ENCODE results near the gene DBP.
"Not testable (repeated sequence)": the region's sequence is repeated elsewhere in the genome, so short reads cannot be mapped to it uniquely, and the experiment has no call there.

DBP gene

DNA sequence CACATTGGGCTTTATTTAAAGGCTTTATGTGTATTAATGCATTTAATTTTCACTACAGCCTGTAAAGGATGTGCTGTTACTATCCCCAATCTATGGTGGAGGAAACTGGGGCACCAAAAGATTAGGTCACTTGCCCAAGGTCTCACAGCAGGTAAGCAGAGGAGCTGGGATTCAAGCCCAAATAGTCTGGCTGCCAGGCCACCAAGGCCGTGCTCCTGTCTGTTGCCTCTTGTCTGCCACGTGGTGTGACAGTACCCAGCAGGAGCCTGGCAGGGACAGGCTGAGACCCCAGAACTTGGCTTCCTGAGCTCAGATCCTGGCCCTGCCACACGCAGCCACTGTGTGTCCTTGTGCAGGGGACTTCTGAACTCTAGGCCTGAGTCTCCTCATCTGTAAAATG lies 31.2 kb upstream of the DBP start:
- no peak for DNase-seq (ENCODE audit: low spot score)

DNA sequence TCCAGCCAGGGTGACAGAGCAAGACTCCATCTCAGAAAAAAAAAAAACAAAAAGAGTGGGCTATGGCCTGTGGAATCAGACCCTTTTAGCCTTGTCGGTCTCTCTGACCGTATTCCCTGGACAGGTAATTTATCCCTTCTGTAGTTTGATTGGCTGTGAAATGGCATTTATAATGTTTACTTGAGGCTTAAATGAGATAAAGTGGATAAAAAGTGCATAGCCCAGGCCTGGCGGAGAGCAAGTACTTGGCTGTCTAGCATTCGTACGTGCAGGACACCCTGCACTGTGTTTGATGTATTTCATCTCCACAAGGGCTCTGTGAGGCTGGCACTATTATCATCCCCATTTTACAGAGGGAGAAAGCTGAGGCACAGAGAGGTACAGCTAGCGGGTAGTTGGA lies 28.6 kb upstream of the DBP start:
- no peak for DNase-seq (ENCODE audit: low spot score)

DNA sequence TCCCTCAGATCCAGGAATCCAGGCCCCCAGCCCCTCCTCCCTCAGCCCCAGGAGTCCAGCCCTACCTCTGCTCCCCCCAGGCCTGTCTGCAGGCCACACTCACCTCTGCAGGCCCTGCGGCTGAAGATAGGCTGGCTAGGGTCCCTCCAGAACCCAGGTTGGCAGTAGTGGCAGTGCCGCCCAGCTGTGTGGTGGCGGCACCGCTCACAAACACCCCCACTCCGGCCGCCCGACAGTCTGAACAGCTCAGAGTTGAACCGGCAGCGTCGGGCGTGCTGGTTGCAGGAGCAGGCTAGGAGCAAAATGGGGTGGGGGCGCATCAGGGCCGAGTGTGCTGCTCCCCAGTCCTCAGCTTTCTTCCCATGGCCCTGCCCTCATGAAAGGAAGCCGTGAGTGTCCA lies 27.3 kb upstream of the DBP start:
- DNase-seq (ENCODE audit: low spot score) = no peak

DNA sequence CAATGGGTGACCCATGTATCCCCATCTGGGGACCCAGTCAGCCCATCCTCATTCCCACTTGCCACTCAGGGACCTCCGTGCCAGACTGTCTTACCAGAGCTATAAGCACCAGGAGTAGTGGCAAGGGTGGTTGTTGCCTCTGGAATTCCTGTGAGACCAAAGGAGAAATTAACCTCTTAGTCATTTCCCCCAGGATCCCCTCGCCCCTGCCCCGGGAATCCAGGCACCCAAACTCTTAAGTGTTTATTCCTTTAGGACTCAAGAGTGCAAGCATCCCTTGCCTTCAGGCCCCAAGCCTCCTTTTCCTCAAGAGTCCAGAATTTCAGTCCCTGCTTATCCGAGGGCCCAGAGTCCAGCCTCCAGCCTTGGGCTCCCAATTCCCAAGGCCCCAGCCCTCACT lies 26.5 kb upstream of the DBP start:
- no peak for DNase-seq (ENCODE audit: low spot score)

DNA sequence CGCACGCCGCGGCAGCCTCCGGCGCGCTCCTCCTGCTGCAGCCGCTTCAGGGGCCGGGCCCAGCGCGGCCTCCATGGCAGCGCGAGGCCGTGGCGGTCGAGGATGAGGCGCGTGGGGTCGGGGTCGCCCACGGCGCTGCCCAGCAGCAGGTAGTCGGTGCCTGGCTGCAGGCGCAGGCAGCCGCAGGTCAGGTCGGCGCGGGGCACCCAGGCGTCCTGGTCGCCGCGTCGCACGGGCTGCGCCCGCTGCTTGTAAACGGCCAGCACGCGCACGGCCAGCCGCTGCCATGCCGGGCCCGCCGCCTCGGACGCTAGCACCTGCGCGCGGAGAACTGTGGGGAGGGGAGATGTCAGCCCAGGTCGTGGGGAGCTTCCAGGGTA lies 24.5 kb upstream of the DBP start:
- DNase-seq (ENCODE audit: low spot score) = no peak

DNA sequence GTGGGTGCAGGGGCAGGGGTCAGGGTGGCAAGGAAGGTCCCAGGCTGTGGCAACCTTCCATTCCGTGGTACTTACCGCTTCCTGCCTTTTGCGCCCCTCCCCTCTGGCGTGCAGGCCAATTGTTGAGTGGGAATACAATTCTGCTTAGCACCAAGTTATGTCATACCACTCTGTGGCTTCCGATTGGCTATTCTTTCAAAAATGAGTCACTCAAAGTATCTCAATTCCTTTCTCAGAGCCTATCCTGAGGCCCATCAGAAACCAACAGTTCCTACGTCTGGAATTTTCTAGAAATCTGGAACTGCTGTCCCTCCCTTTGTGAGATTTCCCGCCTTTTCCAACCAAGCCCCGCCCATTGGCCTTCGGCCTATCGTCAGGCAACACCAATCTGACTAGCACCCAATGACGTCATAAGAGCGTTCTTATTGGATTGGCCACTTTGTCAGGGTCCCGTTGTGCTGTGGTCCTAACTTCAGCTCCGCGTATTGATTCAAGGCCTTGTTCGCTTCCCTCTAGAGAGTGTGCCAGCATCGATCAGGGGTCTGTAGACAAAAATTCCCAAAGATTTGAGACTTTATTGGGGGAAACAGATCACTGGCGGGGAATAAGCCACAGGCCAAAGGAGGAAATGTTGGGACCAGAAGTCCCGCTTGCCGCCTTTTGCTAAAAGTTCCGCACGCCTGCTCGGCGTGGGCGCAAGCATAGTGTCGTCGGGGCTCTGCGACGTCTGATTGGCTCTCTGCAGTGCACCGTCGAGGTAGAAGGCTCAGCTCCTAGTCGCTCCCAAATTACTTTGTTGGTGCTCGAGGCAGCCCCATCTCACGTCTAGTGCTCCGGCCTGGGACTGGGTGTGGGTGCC lies 23.9 kb upstream of the DBP start:
- peak; percentile 87 for DNase-seq (ENCODE audit: low spot score)

DNA sequence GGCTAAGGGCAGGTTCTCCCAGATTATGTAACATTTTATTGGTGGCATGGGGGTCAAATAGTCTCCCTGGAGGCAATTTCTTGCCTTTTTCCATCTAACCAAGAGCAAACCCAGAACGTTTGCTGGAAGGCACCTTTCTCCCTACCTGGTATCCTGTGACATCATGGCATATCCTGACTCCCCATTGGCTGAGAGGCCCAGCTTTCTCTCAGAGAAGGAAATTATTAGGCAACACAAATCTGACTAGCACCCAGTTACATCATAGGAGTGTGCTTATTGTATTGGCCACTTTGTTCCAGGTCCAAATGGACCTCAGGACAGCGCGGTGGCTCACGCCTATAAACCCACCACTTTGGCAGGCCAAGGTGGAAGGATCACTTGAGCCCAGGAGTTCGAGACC lies 22.6 kb upstream of the DBP start:
- no peak for DNase-seq (ENCODE audit: low spot score)

DNA sequence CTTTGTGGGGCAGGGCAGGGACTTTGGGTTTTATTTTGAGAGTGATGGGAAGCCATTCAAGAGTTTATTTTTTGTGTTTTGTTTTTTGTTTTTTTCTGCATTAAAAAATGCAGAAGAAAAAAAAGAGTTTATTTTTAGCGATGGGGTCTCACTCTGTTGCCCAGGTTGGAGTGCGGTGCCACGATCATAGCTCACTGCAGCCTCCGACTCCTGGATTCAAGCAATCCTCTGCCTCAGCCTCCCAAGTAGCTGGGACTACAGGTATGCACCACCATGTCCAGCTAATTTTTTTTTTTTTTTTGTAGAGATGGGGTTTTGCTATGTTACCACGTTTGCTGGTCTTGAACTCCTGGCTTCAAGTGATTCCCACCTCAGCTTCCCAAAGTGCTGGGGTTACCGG lies 21.3 kb upstream of the DBP start:
- DNase-seq (ENCODE audit: low spot score) = no peak

DNA sequence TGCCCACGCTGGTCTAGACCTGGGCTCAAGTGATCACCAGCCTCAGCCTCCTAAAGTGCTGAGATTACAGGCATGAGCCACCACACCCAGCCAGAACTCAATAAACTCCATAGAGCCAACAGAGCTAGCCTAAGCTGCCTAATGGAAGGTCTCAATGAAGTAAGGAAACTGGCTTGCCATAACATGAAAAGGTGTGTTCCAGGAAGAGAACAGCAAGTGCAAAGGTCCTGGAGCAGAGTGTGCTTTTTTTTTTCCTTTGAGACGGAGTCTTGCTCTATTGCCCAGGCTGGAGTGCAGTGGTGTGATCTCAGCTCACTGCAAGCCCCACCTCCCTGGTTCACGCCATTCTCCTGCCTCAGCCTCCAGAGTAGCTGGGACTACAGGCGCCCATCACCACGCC lies 20.6 kb upstream of the DBP start:
- DNase-seq (ENCODE audit: low spot score) = not testable (repeated sequence)

DNA sequence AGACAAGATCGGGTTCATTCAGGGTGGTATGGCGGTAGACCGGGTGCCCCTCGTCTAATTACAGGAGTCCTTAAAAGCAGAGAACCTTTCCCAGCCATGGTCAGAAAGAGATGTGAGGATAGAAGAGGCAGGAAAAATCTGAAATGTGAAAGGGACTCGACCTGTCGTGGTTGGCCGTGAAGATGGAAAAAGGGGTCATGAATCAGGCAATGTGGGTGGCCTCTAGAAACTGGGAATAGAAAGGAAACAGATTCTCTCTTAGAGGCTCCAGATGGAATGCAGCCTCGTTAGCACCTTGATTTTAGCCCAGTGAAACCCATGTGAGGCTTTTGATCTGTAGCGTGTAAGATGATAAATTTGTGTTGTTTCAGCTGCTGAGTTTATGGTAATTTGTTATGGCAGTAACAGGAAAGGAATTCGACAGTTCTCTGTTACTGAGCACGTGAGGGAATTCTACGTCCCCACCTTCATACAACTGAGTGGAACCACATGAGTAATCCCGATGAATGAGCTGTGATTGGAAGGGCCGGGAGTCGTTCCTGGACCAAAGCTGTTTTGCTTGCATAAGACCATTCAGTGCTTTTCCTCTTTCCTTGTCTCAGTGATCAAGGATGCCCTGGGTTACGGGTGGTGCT lies 19.8 kb upstream of the DBP start:
- DNase-seq (ENCODE audit: low spot score) = peak; percentile 73

DNA sequence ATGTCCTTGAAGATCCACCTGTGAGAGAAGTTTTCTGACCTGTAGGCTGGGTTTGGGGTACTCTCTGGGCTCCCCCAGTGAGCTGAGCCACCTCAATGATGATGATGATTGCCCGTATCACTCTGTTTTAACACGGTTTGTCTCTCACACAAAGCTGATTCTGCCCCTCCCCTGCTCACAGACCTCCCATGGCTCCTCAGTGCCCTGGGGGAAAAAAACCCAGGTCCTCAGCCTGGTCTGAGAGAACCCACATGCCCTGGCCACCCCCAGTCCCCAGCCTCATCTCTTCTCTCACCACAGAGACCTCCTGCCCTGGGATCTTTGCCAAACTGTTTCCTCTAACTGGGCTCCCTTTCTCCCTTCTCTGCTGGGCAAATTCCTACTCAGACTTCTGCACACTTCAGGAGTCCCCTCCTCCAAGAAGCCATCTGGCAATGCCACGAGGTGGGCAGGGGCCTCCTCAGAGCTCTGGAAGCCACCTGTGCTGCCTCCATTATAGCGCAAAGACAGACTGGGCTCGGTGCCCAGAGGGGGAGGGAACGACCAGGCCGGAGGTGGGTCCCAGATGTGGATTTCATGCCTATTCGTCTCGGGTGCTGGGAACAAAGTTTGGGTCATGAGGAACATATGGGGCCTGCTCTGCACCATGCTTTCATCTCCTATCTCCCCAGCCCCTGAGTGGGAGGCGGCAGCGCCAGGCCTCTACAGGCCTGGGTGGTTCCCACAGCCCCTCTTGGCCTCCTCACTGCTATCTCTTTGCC lies 17.3 kb upstream of the DBP start:
- DNase-seq (ENCODE audit: low spot score) = no peak

DNA sequence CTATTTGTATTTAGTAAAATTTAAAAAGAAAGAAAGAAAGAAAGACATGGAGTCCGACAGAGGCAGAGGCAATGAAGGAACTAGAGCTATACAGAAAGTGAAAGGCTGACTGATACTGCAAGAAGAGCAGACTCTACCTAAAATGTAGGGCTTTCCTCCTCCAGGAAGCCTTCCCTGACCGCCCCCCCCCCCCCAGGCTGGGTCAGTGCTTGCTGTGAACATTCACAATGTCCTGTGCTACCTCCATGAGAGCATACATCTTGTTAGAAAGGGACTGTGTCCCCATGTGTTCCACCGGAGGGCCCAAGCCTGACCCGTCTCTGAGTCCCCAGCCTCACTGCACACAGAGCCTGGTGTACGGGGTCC lies 14.5 kb upstream of the DBP start:
- no peak for DNase-seq (ENCODE audit: low spot score)

DNA sequence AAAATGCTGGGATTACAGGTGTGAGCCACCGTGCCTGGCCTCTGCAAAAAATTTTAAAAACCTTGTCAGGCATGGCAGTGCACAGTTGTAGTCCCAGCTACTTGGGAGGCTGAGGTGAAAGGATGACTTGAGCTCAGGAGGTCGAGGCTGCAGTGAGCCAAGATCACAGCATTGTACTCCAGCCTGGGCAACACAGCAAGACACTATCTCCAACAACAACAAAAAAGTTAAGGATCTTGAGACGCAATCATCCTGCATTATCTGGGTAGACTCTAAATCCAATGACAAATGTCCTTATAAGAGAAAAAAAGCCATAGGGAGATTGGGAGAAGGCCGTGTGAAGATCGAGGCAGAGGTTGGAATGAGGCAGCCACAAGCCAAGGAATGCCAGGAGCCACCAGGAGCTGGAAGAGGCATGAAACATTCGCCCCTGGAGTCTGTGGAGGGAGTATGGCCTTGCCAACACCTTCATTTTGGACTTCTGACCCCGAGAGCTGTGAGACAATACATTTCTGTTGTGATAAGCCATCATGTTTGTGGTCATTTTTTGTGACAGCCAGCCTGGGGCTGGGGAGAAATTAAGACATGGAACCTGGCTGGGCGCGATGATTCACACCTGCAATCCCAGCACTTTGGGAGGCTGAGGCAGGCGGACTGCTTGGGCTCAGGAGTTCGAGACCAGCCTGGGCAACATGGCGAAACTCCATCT lies 13.9 kb upstream of the DBP start:
- DNase-seq (ENCODE audit: low spot score) = no peak

DNA sequence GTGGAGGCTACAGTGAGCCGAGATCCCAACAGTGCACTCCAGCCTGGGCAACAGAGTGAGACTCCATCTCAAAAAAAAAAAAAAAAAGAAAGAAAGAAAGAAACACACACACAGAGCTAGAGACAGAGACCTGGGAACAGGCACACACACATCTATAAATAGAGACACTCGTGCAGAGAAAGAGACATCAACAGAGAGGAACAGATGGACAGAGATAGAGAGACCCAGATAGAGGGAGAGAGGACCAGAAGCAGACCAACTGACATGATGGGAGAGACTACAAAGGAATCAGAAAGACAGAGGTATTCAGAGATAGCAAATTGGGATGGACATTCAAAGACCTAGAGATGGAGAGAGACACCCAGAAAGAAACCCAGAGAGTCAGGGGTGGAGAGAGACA lies 11.0 kb upstream of the DBP start:
- no peak for DNase-seq (ENCODE audit: low spot score)

DNA sequence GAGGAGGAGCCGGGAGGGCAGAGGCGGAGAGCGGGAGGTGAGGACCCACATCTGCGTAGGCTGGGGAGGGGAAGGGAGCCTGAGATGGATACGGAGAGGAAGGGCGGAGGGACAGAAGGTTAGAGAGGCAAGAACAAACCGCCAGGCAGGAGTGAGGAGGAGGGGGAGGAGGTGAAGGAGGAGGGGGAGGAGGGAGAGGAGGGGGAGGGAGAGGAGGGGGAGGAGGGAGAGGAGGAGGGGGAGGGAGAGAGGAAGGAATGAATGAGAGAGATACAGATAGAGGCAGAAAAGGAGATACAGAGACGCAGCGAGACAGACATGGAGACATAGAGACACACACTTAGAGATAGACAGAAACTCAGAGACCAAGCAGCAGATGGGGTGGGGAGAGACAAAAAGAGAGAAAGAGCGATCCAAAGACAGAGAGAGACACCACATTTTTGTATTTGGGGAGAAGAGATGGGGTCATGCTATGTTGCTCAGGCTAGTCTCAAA lies 9.6 kb upstream of the DBP start:
- DNase-seq (ENCODE audit: low spot score) = no peak

DNA sequence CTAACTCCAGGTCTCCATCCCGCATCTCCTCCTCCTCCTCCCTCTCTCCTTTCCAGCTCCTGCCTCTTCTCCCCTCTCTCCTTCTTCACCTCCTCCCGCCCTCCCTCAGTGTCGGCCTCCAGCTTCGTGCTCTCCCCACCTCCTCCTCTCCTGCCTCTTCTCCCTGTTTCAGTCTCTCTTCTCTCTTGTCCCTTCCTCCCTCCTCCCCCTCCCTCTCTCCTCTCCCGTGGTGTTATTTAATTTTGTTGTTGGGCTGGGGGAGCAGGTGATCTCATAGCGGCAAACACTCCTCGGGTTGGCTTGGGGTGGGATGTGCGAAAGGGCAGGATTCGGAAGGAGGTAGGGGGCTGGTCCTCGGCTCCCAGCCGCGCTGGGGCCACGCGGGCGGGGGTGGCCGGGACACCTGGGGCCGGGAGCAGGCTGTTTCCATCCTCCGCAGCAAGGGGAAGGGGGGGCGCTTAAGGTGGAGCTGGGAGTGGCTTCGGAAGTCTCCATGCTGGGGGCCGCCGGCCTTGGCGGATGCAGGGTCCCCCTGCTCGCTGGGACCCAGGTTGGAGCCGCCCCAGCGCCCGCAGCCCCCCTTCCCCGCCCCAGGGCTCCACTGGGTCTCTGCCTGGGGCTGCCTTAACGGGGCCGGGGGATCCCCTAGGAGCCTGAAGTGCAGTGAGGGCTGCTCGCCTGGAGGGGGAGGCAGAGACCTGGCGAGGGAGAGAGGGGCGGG lies 9.0 kb upstream of the DBP start, which contains the start of gene CA11:
CA11 (minus strand) TSS at position 187 of the 721 bp plus-strand sequence. CDS start 555 bp downstream, outside the sequence.
- peak; percentile 86 for DNase-seq (ENCODE audit: low spot score)

DNA sequence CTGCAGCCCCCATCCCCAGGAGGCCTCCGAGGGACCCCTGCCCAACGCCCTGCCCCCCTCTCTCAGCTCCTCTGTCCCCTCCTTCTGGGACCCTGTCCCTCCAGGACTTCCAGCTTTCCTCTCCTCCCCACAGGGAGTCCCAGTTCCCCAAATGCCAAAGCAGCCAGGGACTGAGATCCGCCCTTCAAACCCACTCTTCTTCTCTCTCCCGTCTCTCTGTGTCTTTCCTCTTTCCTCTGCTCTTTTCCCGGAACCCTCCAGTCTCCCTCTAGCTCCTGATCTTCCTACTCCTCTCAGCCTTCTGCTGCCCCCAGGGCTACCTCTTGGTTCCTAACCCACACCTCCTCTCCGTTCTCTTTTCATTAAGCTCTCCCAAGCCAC lies 8.4 kb upstream of the DBP start:
- DNase-seq (ENCODE audit: low spot score) = no peak

DNA sequence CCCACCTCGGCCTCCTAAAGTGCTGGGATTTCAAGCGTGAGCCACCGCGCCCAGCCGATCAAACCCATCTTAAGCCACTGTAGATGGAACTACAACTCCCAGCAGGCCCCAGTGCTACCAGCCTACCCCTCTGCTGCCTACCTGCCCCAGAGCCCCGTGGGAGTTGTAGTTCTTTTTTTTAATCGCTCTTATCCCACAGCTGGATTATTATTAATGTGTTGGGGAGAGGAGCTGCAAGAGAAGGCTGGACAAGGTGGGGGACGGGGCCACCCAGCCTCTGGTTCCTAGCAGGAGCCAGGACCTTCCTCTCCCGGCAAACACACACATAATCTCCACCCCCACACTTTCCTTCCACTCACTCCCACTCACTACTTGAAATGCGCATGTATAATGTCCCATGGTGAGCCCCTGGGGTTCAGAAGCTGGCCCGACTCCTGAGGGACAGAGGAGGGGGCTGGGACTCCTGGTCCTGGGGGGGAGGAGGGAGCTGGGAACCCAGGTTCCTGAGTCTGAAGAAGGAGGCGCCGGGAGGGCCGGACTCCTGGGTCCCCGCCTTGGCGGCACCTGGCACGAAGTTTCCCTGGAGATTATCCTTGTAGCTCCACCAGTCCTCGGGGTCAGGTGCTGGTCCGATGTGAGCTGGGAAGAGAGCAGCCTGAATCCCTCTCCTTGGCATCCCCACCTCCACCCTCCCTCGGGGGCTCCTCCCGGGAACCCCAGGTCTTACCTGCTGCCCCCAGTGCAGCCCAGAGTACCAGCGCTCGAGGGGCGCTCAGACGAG lies 7.8 kb upstream of the DBP start:
- DNase-seq (ENCODE audit: low spot score) = peak; percentile 88

DNA sequence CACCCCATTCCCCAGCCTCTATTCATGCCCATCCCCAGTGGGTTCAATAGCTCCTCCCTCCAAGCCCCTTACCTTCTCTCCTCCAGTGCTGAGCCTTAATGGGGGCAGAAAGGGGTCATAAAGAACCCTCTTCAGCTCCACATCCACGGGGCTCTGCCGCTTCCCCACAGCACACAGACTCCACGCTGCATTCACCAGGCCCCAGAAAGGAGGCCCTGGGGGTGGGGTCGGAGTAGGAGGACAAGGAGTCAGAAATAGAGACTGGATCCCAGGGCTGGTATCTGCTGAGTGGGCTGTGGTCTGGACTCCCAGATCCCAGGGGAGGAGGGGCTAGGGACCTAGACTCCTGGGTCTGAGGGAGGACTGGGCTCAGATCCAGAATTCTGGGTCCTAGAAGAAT lies 7.2 kb upstream of the DBP start:
- DNase-seq (ENCODE audit: low spot score) = no peak

DNA sequence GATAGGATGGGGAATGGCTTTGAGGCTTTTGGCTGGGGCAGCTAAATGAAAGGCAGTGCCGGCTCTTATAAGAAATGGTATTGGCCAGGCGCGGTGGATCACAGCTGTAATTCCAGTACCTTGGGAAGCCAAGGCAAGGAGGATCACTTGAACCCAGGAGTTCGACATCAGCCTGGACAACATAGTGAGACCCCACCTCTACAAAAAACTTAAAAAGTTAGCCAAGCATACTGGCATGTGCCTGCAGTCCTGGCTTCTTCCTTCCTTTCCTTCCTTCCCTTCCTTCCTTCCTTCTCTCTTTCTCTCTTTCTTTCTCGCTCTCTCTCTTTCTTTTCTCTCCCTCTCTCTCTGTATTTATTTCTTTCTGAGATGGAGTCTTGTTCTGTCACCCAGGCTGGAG lies 5.7 kb upstream of the DBP start:
- DNase-seq (ENCODE audit: low spot score) = no peak

DNA sequence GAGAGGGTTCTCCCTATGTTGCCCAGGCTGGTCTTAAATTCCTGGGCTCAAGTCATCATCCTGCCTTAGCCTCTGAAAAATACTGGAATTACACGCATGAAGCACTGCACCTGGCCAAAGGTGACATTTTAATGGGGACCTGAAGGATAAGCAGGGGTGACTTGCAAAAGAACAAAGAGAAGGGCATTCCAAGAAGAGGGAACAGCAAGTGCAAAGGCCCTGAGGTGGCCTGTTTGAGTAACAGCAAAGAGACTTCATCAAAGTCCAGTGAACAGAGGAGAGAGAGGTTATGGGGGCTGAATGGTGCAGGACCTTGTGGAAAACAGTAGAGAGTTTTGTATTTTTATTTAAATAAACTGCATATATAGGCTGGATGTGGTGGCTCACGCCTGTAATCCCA lies 4.7 kb upstream of the DBP start:
- DNase-seq (ENCODE audit: low spot score) = no peak

All from RKO (cell line).